ENCODE data around the gene GNG2.

GRCh38 chr14:52010173-52010693 lies 149.8 kb downstream of the GNG2 start:
- TF ChIP-seq GABPA (IDR thresholded peaks at IDR 0.05; ENCODE audit: low read depth) (no peak), POLR2AphosphoS5 (IDR thresholded peaks at IDR 0.05; ENCODE audit: low read depth, low read length) (no peak), ELF1 (IDR thresholded peaks at IDR 0.05) (no peak), CTCF (IDR thresholded peaks at IDR 0.05) (no peak), JUND (IDR thresholded peaks at IDR 0.05) (no peak), REST (IDR thresholded peaks at IDR 0.05; ENCODE audit: low read depth, low read length) (no peak), TCF12 (IDR thresholded peaks at IDR 0.05) (no peak), RFX5 (IDR thresholded peaks at IDR 0.05; ENCODE audit: low read length) (no peak), RAD21 (IDR thresholded peaks at IDR 0.05; ENCODE audit: low read length) (no peak), YY1 (IDR thresholded peaks at IDR 0.05; ENCODE audit: low read depth) (no peak), MXI1 (IDR thresholded peaks at IDR 0.05; ENCODE audit: low read depth, low read length) (no peak), SIN3A (IDR thresholded peaks at IDR 0.05; ENCODE audit: borderline replicate concordance, low read depth, low read length) (no peak), NRF1 (IDR thresholded peaks at IDR 0.05; ENCODE audit: low read depth, low read length) (no peak), EP300 (IDR thresholded peaks at IDR 0.05; ENCODE audit: borderline replicate concordance in 1 of 2, low read depth in 1 of 2, low read length in 1 of 2) (no peak)

All from SK-N-SH (cell line).